HG03354 (cell line): ENCODE data around the gene ZBTB22.
A peak's percentile ranks its signal among the peaks of the same experiment; 100 is the strongest.
"Not testable (repeated sequence)": the region's sequence is repeated elsewhere in the genome, so short reads cannot be mapped to it uniquely, and the experiment has no call there.

Source experiments
- ATAC-seq: cut with Tn5 transposase; IDR thresholded peaks from one replicate; pipeline ENCODE4 v1.9.1; 2021; ENCODE audit warnings: mild to moderate bottlenecking; ENCODE audit not compliant: unreplicated experiment, poor library complexity, severe bottlenecking

The ZBTB22 gene

GRCh38 chr6:33286946-33287914 lies 30.3 kb downstream of the ZBTB22 start:
- no peak for ATAC-seq

GRCh38 chr6:33285214-33285613 lies 32.3 kb downstream of the ZBTB22 start:
- not testable (repeated sequence) for ATAC-seq

- ATAC-seq = no peak
Measured at GRCh38 chr6:33280539-33280938, 37.0 kb downstream of the ZBTB22 start.

GRCh38 chr6:33279971-33280511 lies 37.5 kb downstream of the ZBTB22 start:
- ATAC-seq = no peak

GRCh38 chr6:33279257-33279695 lies 38.3 kb downstream of the ZBTB22 start:
- no peak for ATAC-seq

- ATAC-seq = no peak
Measured at GRCh38 chr6:33278810-33279209, 38.7 kb downstream of the ZBTB22 start.

- no peak for ATAC-seq
Measured at GRCh38 chr6:33278392-33278741, 39.2 kb downstream of the ZBTB22 start.

GRCh38 chr6:33277663-33278391 lies 39.7 kb downstream of the ZBTB22 start:
- ATAC-seq = no peak

- ATAC-seq = peak; percentile 59
Measured at GRCh38 chr6:33276864-33277662, 40.5 kb downstream of the ZBTB22 start, which contains the start of gene B3GALT4. Gene B3GALT4, plus strand, starts transcription at chr6:33277123. Its CDS starts 297 bp downstream, at chr6:33277420.

GRCh38 chr6:33276581-33276863 lies 41.0 kb downstream of the ZBTB22 start:
- no peak for ATAC-seq

GRCh38 chr6:33275795-33276580 lies 41.6 kb downstream of the ZBTB22 start:
- ATAC-seq = not testable (repeated sequence)

GRCh38 chr6:33273924-33274902 lies 43.3 kb downstream of the ZBTB22 start:
- ATAC-seq = no peak

GRCh38 chr6:33273129-33273923 lies 44.2 kb downstream of the ZBTB22 start:
- ATAC-seq = no peak

- peak; percentile 21 for ATAC-seq
Measured at GRCh38 chr6:33272275-33273128, 45.0 kb downstream of the ZBTB22 start.

- peak; percentile 83 for ATAC-seq
Measured at GRCh38 chr6:33271468-33272274, 45.9 kb downstream of the ZBTB22 start, which contains the start of the genes RPS18 and VPS52. Gene RPS18, plus strand, starts transcription at chr6:33272075. Its CDS starts 45 bp downstream, at chr6:33272120. Gene VPS52, minus strand, starts transcription at chr6:33271876. Its CDS starts 201 bp downstream, at chr6:33271675.
